DOHH2 (cell line): Measurements from ENCODE around the gene SNTB2.
A peak's percentile ranks its signal among the peaks of the same experiment; 100 is the strongest.

Experiments
- H3F3A ChIP-seq: fragments of 200-600 bp; sonication (generic), shearing (Covaris generic); 2 replicates; pipeline ENCODE4 v1.6.0; 2016; ENCODE audit warnings: antibody characterized with exemption, mild to moderate bottlenecking; ENCODE audit not compliant: control insufficient read depth, insufficient read depth
- H3K27ac ChIP-seq: fragments of 200-600 bp; sonication (generic); 2 replicates; pipeline ENCODE4 v1.5.1; 2014; ENCODE audit warnings: low read depth, mild to moderate bottlenecking, low read length, moderate library complexity
- H3K27me3 ChIP-seq: fragments of 200-600 bp; sonication (generic); 2 replicates; pipeline ENCODE4 v1.6.1; 2014; ENCODE audit warnings: mild to moderate bottlenecking, low read length, mixed read lengths; ENCODE audit not compliant: control insufficient read depth
- H3K36me3 ChIP-seq: fragments of 200-600 bp; sonication (generic); 2 replicates; pipeline ENCODE4 v1.6.1; 2014; ENCODE audit warnings: mild to moderate bottlenecking, low read length, moderate library complexity, mixed read lengths; ENCODE audit not compliant: control insufficient read depth
- H3K4me1 ChIP-seq: fragments of 200-600 bp; sonication (generic); 2 replicates; pipeline ENCODE4 v1.6.1; 2014; ENCODE audit warnings: mild to moderate bottlenecking, low read length, mixed read lengths; ENCODE audit not compliant: control insufficient read depth
- H3K4me2 ChIP-seq: fragments of 200-600 bp; sonication (generic); 2 replicates; pipeline ENCODE4 v1.6.0; 2014; ENCODE audit warnings: mild to moderate bottlenecking, low read length, moderate library complexity
- H3K4me3 ChIP-seq: fragments of 200-600 bp; sonication (generic); 2 replicates; pipeline ENCODE4 v1.5.1; 2014; ENCODE audit warnings: mild to moderate bottlenecking, low read length, mixed read lengths
- H3K79me2 ChIP-seq: fragments of 200-600 bp; sonication (generic); 2 replicates; pipeline ENCODE4 v1.6.1; 2014; ENCODE audit warnings: mild to moderate bottlenecking, low read length, mixed read lengths; ENCODE audit not compliant: control insufficient read depth
- H3K9me2 ChIP-seq: fragments of 200-600 bp; sonication (generic); replicated peaks from 2 replicates; pipeline ENCODE4 v1.6.1; 2014; ENCODE audit warnings: mild to moderate bottlenecking, low read length, mixed read lengths; ENCODE audit not compliant: control insufficient read depth
- H3K9me3 ChIP-seq: fragments of 200-600 bp; sonication (generic); 2 replicates; pipeline ENCODE4 v1.6.1; 2014; ENCODE audit warnings: antibody characterized with exemption, low read length, mixed read lengths; ENCODE audit not compliant: control insufficient read depth, insufficient read depth
- H4K20me1 ChIP-seq: fragments of 200-600 bp; sonication (generic); 2 replicates; pipeline ENCODE4 v1.6.0; 2014; ENCODE audit warnings: low read depth, mild to moderate bottlenecking, antibody characterized with exemption, low read length, moderate library complexity; ENCODE audit not compliant: control insufficient read depth, insufficient read depth
- EZH2phosphoT487 ChIP-seq: fragments of 200-600 bp; sonication (generic); IDR thresholded peaks from 2 replicates; pipeline ENCODE4 v1.6.1; 2017; ENCODE audit warnings: borderline replicate concordance, mild to moderate bottlenecking, antibody characterized with exemption, low read length, moderate library complexity, mixed read lengths
- TF ChIP-seq, protein P1 (sequence below): fragments of 200-600 bp; sonication (generic); IDR thresholded peaks from one replicate; pipeline ENCODE4 v1.5.1; 2014; ENCODE audit warnings: antibody characterized with exemption, mild to moderate bottlenecking, low read depth, low read length; ENCODE audit not compliant: poor library complexity, severe bottlenecking

SNTB2 gene

DNA sequence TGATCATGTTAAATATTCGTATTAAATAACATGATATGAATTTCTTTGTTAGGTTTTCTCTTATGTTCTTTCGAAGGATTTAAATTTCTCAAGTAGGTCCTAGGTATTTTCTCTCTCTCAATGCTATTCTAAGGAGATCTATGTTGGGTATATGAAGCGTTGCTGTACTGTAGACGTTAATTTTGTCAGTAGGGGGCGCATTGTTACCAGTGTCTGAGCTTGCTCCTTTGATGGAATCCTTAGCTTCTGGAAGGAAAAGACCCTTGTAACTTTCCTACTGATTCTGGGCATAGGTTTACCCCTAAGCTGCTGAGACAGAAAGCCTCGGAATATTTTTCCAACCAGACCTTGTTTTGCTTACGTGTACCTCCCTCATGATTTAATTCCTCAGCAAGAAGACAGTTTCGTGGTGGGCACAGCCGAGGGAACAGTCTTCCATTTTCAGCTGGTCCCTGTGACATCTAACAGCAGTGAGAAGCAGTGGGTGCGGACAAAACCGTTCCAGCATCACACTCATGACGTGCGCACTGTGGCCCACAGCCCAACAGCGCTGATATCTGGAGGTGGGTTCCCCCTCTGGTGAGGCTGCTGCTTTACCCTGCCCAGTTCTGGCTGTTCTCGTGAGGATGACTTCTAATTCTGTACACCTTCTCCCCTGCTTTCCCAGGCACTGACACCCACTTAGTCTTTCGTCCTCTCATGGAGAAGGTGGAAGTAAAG, 36.7 kb upstream of the SNTB2 start:
- TF ChIP-seq, protein P1, sequence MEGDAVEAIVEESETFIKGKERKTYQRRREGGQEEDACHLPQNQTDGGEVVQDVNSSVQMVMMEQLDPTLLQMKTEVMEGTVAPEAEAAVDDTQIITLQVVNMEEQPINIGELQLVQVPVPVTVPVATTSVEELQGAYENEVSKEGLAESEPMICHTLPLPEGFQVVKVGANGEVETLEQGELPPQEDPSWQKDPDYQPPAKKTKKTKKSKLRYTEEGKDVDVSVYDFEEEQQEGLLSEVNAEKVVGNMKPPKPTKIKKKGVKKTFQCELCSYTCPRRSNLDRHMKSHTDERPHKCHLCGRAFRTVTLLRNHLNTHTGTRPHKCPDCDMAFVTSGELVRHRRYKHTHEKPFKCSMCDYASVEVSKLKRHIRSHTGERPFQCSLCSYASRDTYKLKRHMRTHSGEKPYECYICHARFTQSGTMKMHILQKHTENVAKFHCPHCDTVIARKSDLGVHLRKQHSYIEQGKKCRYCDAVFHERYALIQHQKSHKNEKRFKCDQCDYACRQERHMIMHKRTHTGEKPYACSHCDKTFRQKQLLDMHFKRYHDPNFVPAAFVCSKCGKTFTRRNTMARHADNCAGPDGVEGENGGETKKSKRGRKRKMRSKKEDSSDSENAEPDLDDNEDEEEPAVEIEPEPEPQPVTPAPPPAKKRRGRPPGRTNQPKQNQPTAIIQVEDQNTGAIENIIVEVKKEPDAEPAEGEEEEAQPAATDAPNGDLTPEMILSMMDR = peak; percentile 91
- no peak for TF ChIP-seq EZH2phosphoT487
- Histone ChIP-seq H3F3A (peaks cover 12% of the 10 kb centered on the region), H3K9me2 (no peaks in the 10 kb centered on the region), H3K9me3 (no peaks in the 10 kb centered on the region), H3K4me1 (no peaks in the 10 kb centered on the region), H3K27ac (no peak overlapping the region), H3K4me3 (no peak overlapping the region), H3K27me3 (no peaks in the 10 kb centered on the region), H3K36me3 (peaks cover 78% of the 10 kb centered on the region), H3K4me2 (no peak overlapping the region), H3K79me2 (peaks cover 29% of the 10 kb centered on the region), H4K20me1 (peaks cover 8% of the 10 kb centered on the region; the same call in 1 of the 2 replicates)

DNA sequence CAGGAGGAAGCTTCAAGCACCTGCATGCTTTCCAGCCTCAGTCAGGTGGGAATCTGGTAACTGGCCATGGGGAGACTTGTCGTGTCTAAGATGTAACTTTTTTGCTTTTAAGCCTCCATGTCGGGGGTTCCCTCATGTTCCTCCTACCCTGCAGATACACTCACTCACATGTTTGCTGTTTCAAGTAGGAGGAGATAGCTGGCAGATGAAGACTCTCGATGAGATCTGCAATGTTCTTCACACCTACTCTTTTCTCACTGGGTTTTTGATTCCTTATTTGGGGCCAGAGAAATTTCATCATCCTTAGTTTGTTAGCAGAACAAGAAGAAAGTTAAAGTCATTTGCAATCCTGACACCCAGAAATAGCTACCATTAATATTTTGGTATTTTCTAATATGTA, 29.8 kb upstream of the SNTB2 start:
- H3K27me3 ChIP-seq = no peaks in the 10 kb centered on the region
- no peaks in the 10 kb centered on the region for H4K20me1 ChIP-seq
- peaks cover 3% of the 10 kb centered on the region; the same call in 1 of the 2 replicates for H3K79me2 ChIP-seq
- no peaks in the 10 kb centered on the region for H3K9me3 ChIP-seq
- peaks cover 83% of the 10 kb centered on the region for H3K36me3 ChIP-seq
- no peak overlapping the region for H3K4me2 ChIP-seq
- H3K4me3 ChIP-seq = no peak overlapping the region
- TF ChIP-seq, protein P1 = no peak
- no peak for TF ChIP-seq EZH2phosphoT487
- no peak overlapping the region for H3K27ac ChIP-seq
- H3F3A ChIP-seq = 0 out of 2 replicates have a peak, but pooled peaks cover 2% of the 10 kb centered on the region
- H3K4me1 ChIP-seq = no peaks in the 10 kb centered on the region
- no peaks in the 10 kb centered on the region for H3K9me2 ChIP-seq

DNA sequence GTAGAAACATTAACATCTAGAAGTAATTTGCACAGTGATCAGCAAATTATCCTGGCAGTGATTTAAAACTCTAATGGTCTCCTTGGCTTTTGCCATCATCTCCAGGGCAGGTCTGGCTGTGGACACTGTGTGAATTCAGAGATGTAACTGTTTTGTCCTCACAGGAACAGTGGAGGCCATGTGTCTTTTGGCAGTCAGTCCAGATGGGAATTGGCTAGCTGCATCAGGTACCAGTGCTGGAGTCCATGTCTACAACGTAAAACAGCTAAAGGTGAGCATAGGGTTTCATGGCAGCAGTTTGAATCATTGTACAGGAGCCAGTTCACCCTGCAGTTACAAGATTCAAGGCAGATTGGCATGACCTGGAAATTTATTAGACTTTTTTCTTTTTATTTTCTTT, 26.8 kb upstream of the SNTB2 start:
- peaks cover 80% of the 10 kb centered on the region for H3K36me3 ChIP-seq
- TF ChIP-seq, protein P1 = no peak
- TF ChIP-seq EZH2phosphoT487 = no peak

More for the DNA sequence above, 26.8 kb upstream of the SNTB2 start:
- H3K4me2 ChIP-seq = no peak overlapping the region
- H3K9me2 ChIP-seq = no peaks in the 10 kb centered on the region
- H3K4me1 ChIP-seq = no peaks in the 10 kb centered on the region
- H3K79me2 ChIP-seq = no peaks in the 10 kb centered on the region
- no peaks in the 10 kb centered on the region for H3F3A ChIP-seq
- H4K20me1 ChIP-seq = no peaks in the 10 kb centered on the region
- H3K9me3 ChIP-seq = no peaks in the 10 kb centered on the region
- H3K27me3 ChIP-seq = no peaks in the 10 kb centered on the region
- H3K4me3 ChIP-seq = no peak overlapping the region
- no peak overlapping the region for H3K27ac ChIP-seq
